GM21423 (cell line): ENCODE results near the gene CCDC78.
"Not testable (repeated sequence)": the region's sequence is repeated elsewhere in the genome, so short reads cannot be mapped to it uniquely, and the experiment has no call there.

Experiments used
- ATAC-seq: cut with Tn5 transposase; IDR thresholded peaks from one replicate; pipeline ENCODE4 v1.9.1; 2021; ENCODE audit warnings: mild to moderate bottlenecking, moderate library complexity; ENCODE audit not compliant: unreplicated experiment

Gene CCDC78

DNA sequence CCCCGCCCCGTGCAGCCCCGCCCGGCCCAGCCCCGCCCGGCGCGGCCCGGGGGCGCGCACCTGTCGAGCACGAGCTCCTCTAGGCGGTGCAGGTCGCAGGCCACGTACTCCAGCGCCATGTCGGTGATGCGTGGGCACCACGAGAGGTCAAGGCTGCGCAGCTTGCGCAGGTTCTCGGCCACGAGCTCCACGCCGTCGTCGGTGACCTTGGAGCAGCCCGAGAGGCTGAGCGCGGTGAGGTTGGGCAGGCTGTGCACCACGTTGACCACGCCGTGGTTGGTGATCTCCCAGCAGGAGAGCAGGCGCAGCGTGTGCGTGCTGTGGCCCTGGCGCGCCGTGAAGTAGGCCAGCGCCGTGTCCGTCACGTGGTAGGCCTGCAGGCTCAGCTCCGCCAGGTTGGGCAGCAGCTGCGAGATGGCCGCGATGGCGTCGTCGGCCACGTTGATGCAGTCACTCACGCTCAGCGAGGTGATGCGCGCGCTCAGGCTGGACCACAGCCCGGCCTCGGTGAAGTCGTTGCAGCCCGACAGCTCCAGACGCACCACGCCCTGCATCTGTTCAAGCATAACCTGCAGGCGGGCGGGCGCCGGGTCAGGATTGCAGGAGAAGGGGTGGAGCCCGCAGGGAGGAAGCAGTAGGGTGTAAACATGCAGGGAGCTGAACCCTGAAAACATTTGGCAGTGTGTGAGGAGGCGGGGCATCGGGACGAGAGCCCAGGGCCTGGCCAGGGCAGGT lies 30.7 kb downstream of the CCDC78 start:
- no peak for ATAC-seq

GRCh38 chr16:694863-695354 lies 31.3 kb downstream of the CCDC78 start:
- ATAC-seq, result no peak

- ATAC-seq, result no peak
Measured at GRCh38 chr16:694187-694862, 31.9 kb downstream of the CCDC78 start.

DNA sequence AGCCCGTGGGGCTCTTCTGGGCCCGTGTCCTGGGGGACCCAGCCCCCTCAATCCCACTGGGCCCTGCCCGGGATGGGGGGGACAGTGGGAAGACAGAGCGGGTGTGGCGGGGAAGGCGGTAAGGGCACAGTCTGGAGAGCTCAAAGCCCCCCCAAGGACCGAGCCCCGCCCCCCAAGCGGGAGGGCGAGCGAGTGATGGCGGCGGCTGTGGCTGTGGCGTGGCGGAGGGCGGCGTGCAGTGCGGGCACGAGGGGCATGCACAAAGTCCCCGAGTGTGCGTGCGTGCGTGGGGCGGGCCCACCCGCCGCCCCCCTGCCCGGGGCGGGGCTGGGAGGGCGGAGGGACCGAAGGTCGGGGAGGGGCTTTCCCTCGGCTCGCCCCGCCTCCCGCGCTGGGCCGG lies 32.5 kb downstream of the CCDC78 start:
- ATAC-seq, result no peak

GRCh38 chr16:693364-693763 lies 32.9 kb downstream of the CCDC78 start:
- no peak for ATAC-seq

DNA sequence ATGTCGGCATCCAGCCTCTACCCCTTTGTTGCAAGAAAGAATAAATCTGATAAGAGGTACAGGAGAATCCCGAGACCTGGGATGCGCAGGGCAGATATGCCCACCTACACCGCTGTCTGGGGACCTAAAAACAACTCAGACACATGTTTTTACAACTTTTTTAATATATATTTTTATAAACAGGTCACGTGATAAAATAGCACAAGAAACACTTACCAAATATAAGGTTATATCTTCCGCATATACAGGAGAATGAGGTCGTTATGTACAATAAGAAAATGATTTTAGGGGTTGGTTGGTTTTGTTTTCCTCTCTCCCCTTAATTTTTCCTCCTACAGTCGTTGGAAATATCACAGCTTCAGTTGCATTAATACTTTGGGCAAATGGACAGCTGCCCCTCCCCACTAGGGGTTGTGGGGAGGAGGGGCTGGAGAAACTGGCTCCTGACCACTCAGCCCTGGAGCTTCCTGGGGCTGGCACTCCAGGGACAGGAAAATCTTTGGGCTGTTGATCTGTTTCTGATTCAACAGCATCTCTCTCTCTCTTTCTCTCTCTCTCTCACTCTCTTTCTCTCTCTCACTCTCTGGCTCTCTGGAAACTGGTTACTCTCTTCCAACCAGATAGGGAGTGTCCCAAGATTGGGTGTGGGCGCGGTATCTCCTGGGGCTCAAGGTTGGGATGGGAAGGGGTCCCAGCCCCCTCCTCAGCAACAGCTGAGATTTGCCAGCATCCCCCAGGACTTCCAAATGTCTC lies 33.7 kb downstream of the CCDC78 start:
- no peak for ATAC-seq

DNA sequence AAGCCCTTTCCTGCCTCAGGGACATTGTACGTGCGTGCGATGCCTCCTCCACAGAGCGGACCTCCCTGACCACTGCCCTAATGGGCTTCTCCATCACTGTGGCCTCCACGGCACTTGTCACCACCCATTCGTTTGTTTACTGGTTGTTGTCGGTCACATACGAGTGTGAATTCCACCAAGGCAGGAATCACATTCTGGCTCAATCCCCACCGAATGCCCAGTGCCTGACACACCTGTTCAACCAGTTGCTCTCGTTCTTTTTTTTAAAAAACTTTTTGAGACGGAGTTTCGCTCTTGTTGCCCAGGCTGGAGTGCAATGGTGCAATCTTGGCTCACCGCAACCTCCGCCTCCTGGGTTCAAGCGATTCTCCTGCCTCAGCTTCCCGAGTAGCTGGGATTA lies 35.0 kb downstream of the CCDC78 start:
- not testable (repeated sequence) for ATAC-seq

- ATAC-seq, result no peak
Measured at GRCh38 chr16:689175-689897, 36.9 kb downstream of the CCDC78 start.

- no peak for ATAC-seq
Measured at GRCh38 chr16:687499-687898, 38.7 kb downstream of the CCDC78 start.

DNA sequence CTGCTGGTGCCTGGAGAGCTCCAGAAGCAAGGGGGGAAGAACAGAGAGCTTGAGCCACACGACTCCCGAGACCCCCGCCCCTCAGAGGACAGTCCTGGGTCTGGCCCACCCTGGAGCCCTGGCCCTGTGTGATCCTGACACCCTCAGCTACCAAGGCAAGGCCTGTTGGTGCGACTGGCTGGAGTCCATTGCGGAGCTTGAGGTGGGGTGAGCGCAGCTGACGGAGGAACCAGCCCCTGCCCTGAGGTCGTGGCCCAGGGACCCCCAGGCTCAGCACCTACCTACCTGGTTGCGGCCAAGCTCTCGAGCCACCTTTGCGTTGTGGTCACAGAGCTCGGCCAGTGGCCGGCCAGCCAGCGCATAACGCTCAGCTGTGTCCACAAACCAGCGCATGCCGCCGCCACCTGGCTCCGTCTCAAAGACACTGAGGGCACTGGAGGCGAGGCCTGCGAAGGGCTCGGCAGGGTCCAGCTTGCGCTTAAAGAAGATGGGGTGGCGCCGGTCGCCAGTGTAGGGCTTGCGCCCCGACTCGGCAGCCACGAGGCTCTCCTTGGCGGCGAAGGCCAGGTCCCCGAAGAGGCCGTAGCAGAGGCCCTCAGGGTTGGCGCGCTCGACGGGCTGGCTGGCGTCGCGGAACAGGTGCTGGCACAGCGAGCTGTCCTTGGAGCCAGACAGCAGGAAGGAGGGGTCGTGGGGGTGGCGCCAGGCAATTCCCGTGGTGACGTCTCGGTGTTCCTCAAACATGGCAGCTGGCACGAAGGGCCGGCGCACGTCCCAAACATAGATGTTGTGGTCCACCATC lies 39.6 kb downstream of the CCDC78 start:
- ATAC-seq, result no peak

DNA sequence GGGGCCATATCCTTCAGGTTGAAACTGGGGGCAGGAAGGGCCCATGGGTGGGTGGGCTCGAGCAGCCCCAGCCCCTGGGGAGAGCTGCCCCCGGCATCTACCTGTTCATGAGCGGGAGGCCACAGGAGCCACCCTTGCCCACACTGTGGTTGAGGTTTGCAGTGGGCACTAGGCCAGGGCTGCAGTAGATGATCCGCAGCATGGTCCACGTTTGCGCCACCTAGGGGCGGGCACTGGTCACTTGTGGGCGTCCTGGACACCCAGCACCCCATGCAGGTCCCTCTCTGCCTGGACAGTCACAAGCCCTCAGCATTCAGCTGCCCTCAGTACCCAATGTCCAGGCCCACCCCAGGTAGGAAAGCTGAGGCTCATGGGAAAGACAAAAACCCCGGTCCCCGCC lies 40.3 kb downstream of the CCDC78 start:
- ATAC-seq, result no peak

DNA sequence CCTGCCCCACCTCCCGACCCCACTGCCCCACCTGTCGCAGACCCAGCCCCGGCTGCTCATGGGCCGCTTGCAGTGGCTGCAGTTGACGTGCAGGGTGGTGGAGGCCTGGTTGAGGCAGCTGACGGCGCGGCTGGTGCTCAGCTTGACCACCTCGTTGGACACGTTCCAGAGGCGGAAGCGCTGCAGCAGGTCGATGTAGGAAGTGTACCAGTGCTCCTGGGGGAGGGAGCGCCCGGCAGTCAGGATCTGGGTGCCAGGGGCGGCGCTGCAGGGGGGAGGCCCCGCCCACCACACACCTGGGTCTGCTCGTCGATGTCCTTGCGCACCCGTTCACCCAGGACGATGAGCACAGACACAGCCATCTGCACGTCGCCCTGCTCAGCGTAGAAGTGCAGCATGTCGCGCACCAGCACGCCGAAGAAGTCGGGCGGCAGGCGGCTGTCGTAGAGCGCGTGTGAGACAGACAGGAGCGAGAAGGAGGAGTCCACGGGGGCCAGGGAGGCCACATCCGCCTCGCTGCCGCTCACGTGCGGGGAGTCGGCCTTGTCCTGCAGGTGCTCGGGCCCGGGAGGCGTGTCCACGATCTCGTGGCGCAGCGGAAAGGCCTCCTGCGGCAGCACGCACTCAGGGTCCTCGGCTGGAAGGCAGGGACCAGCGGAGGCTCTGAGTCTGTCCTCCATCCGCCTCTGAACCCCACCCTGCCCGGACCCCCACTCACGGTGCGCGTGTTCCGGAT lies 41.1 kb downstream of the CCDC78 start:
- no peak for ATAC-seq

- peak; percentile 65 for ATAC-seq
Measured at GRCh38 chr16:684071-684794, 42.0 kb downstream of the CCDC78 start, which contains the start of gene JMJD8. TSS of gene JMJD8 (minus strand) at chr16:684334. CDS start at chr16:684319, 15 bp downstream.

DNA sequence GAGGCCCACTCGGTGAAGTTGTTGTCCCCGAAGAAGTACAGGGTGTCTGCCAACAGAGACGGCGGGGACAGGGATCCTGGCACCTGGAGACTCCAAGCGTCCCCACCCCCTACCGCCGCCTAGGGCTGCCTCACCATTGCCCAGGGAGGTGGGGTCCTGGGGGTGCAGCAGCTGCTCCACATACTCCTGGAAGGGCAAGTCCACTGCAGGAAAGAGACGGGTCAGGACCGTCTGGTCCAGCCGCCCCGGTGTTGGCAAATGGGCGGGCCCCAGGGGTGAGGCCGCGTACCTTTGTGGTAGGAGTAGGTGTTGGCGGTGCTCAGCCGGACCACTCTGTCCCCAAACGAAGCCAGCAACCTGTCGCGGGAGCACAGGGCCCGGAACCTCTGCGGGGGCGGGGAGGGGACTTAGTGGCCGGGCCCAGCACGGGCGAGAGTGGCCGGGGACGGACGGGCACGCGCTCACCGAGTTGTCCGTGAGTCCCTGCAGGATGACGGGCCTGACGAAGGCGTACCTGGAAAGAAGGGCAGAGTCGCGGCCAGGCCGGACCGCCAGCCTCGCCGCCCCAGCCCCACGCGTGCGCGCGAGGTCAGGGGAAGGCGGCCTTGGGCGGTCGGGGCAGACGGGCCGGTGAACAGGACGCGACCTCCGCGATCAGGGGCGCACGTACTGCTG lies 42.7 kb downstream of the CCDC78 start:
- ATAC-seq, result no peak

- no peak for ATAC-seq
Measured at GRCh38 chr16:682493-683395, 43.5 kb downstream of the CCDC78 start.

GRCh38 chr16:681746-682427 lies 44.4 kb downstream of the CCDC78 start:
- no peak for ATAC-seq
